Activated CD8-positive, alpha-beta T cell treated with anti-CD3 and anti-CD28 coated beads for 36 hours (primary cell): ENCODE results near the gene PDZRN4. TPM values are rescaled to one million over a fixed set of nuclear protein-coding genes. Genes with fewer than 3 reads are reported as not detected.

Experiments
- ATAC-seq: fragments of 200-7000 bp; cut with Tn5 transposase; one replicate; pipeline ENCODE4 v1.10.0; 2021; ENCODE audit warnings: mild to moderate bottlenecking, moderate library complexity
- CTCF ChIA-PET: fragments of 350-600 bp; sonication (Branson Sonifier 250); formaldehyde crosslinking; loops from one replicate; lab custom pipeline; 2021; ENCODE audit warnings: antibody characterized with exemption; lab: Charles Lee
- POLR2A ChIA-PET: fragments of 350-600 bp; sonication (Branson Sonifier 250); formaldehyde crosslinking; loops from one replicate; lab custom pipeline; 2021; ENCODE audit warnings: antibody characterized with exemption; lab: Charles Lee
- DNase-seq: peaks from one replicate; pipeline ENCODE4 v3.0.0-alpha.2; 2020
- H3K27ac Mint-ChIP-seq: one replicate; pipeline ENCODE4 v1.8.0; 2021; ENCODE audit warnings: mild to moderate bottlenecking, mixed read lengths
- H3K27me3 Mint-ChIP-seq: one replicate; pipeline ENCODE4 v1.8.0; 2021; ENCODE audit warnings: mixed read lengths
- H3K36me3 Mint-ChIP-seq: one replicate; pipeline ENCODE4 v1.8.0; 2021; ENCODE audit warnings: low read depth, mixed read lengths
- H3K4me1 Mint-ChIP-seq: one replicate; pipeline ENCODE4 v1.8.0; 2021; ENCODE audit warnings: low read depth, mixed read lengths
- H3K4me3 Mint-ChIP-seq: one replicate; pipeline ENCODE4 v1.8.0; 2021; ENCODE audit warnings: mild to moderate bottlenecking, moderate library complexity, mixed read lengths
- H3K9me3 Mint-ChIP-seq: one replicate; pipeline ENCODE4 v1.8.0; 2021; ENCODE audit warnings: mixed read lengths
- intact Hi-C: fragments of 100-400 bp; cut with micrococcal nuclease; formaldehyde crosslinking; loops from one replicate; pipeline ENCODE4 v1.10.0; 2022
- total RNA-seq, 2 experiments: library from RNA; stranded (reverse); gene quantifications; one replicate each; pipeline ENCODE4 v1.2.3, GENCODE V29; 2021
- TF ChIP-seq, protein P1 (sequence below): fragments of 200-600 bp; IDR thresholded peaks from one replicate; pipeline ENCODE4 v1.8.0; 2022; ENCODE audit warnings: antibody characterized with exemption, mild to moderate bottlenecking

Gene PDZRN4
- total RNA-seq, 2 experiments from 2014 or later = not detected

GRCh38 chr12:41548926-41549325 is 360.8 kb downstream of the PDZRN4 start:
- no peak for ATAC-seq
- no peak overlapping the region for H3K4me3 Mint-ChIP-seq
- POLR2A ChIA-PET = no interaction called here
- CTCF ChIA-PET = no interaction called here
- peaks cover 7% of the 10 kb centered on the region for H3K27me3 Mint-ChIP-seq
- no peaks in the 10 kb centered on the region for H3K4me1 Mint-ChIP-seq
- DNase-seq = no peak
- no peaks in the 10 kb centered on the region for H3K36me3 Mint-ChIP-seq
- intact Hi-C loops = no loop called here
- TF ChIP-seq, protein P1, sequence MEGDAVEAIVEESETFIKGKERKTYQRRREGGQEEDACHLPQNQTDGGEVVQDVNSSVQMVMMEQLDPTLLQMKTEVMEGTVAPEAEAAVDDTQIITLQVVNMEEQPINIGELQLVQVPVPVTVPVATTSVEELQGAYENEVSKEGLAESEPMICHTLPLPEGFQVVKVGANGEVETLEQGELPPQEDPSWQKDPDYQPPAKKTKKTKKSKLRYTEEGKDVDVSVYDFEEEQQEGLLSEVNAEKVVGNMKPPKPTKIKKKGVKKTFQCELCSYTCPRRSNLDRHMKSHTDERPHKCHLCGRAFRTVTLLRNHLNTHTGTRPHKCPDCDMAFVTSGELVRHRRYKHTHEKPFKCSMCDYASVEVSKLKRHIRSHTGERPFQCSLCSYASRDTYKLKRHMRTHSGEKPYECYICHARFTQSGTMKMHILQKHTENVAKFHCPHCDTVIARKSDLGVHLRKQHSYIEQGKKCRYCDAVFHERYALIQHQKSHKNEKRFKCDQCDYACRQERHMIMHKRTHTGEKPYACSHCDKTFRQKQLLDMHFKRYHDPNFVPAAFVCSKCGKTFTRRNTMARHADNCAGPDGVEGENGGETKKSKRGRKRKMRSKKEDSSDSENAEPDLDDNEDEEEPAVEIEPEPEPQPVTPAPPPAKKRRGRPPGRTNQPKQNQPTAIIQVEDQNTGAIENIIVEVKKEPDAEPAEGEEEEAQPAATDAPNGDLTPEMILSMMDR = no peak
- no peaks in the 10 kb centered on the region for H3K9me3 Mint-ChIP-seq
- no peak overlapping the region for H3K27ac Mint-ChIP-seq

GRCh38 chr12:41552588-41552987 is 364.5 kb downstream of the PDZRN4 start:
- no peaks in the 10 kb centered on the region for H3K9me3 Mint-ChIP-seq
- peaks cover 7% of the 10 kb centered on the region for H3K27me3 Mint-ChIP-seq
- intact Hi-C loops = no loop called here
- ATAC-seq (no peak), DNase-seq (no peak)
- ChIA-PET POLR2A (no interaction called here), CTCF (no interaction called here)
- TF ChIP-seq, protein P1 = no peak
- H3K4me1 Mint-ChIP-seq = no peaks in the 10 kb centered on the region
- no peak overlapping the region for H3K4me3 Mint-ChIP-seq
- no peaks in the 10 kb centered on the region for H3K36me3 Mint-ChIP-seq
- H3K27ac Mint-ChIP-seq = no peak overlapping the region

GRCh38 chr12:41556176-41556575 is 368.1 kb downstream of the PDZRN4 start:
- intact Hi-C loops = no loop called here
- Mint-ChIP-seq H3K4me3 (no peak overlapping the region), H3K36me3 (no peaks in the 10 kb centered on the region), H3K27ac (no peak overlapping the region), H3K27me3 (peaks cover 4% of the 10 kb centered on the region), H3K9me3 (no peaks in the 10 kb centered on the region), H3K4me1 (no peaks in the 10 kb centered on the region)
- DNase-seq (no peak), ATAC-seq (no peak)
- POLR2A ChIA-PET = no interaction called here
- TF ChIP-seq, protein P1 = no peak
- CTCF ChIA-PET = no interaction called here

DNA sequence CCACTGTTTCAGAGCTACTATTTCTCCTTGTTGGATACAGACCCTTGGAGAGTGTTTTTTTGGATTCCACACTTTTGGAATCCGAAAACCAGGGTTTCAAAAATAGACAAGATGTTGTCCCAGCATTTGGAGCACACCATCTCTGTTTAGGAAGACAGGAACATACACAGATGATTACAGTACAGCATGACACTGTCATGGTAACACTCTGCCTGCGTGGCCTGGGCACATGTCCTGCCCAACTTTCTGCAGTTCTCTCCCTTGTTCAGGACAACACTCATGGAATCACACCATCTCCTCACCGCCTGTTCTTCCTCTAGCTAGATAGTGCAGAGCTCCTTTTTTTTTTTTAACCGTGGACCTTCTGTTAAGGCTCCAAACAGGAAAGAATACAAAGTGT is 369.2 kb downstream of the PDZRN4 start:
- ATAC-seq (no peak), DNase-seq (no peak)
- POLR2A ChIA-PET = no interaction called here
- H3K9me3 Mint-ChIP-seq = no peaks in the 10 kb centered on the region
- H3K4me3 Mint-ChIP-seq = no peak overlapping the region
- H3K36me3 Mint-ChIP-seq = no peaks in the 10 kb centered on the region
- CTCF ChIA-PET = no interaction called here
- peaks cover 2% of the 10 kb centered on the region for H3K27me3 Mint-ChIP-seq
- intact Hi-C loops = no loop called here
- no peak overlapping the region for H3K27ac Mint-ChIP-seq
- TF ChIP-seq, protein P1 = no peak
- H3K4me1 Mint-ChIP-seq = no peaks in the 10 kb centered on the region

- TF ChIP-seq, protein P1 = no peak
- H3K27me3 Mint-ChIP-seq = no peaks in the 10 kb centered on the region
- H3K27ac Mint-ChIP-seq = no peak overlapping the region
- no peaks in the 10 kb centered on the region for H3K9me3 Mint-ChIP-seq
- H3K36me3 Mint-ChIP-seq = no peaks in the 10 kb centered on the region
- no peak overlapping the region for H3K4me3 Mint-ChIP-seq
- POLR2A ChIA-PET = no interaction called here
- DNase-seq (no peak), ATAC-seq (no peak)
- CTCF ChIA-PET = no interaction called here
- no peaks in the 10 kb centered on the region for H3K4me1 Mint-ChIP-seq
- intact Hi-C loops = no loop called here
Observed at GRCh38 chr12:41558671-41559070, 370.6 kb downstream of the PDZRN4 start.
